HG03439 (cell line): ENCODE measurements around the gene THBS1.

Experiments
- ATAC-seq: cut with Tn5 transposase; IDR thresholded peaks from one replicate; pipeline ENCODE4 v1.9.1; 2021; ENCODE audit warnings: mild to moderate bottlenecking, moderate library complexity; ENCODE audit not compliant: unreplicated experiment

Gene THBS1

DNA sequence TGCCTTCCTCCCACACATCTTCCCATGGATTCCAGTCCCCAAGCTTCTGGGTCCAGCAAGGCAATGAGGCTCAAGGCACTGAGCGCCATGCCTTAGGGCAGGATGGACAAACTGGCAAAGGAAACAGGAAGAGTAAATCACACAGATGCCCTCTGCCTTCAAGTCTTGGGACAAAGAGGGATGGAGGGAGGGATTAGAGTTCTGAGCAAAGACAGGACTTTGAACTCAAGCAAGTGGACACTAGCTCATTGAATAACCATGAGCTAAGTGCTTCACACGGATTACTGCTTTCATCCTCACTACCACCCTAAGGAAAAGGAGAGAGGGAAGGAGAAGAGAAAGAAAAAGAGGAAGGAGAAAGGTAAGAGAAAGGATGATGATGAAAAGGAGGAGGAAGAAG lies 7.6 kb upstream of the THBS1 start:
- no peak for ATAC-seq

DNA sequence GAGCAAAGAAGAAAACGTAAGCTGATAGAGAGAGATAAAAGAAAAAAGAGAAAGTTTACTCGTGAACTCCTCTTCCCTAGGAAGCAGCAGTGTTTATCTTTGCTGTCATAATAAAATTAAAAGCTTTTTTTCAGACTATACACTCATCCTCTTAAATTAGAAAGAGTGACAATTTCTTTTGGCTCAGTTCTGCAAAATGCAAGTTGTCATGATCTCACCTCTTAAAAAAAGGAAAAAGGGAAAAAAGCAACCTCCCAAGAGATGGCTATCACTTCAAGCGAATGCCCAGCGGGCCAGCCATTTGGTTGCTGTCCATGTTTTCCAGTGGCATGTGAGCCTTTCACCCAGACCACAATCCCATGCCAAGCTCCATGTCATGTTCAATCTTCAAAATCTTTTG lies 7.0 kb upstream of the THBS1 start:
- no peak for ATAC-seq

DNA sequence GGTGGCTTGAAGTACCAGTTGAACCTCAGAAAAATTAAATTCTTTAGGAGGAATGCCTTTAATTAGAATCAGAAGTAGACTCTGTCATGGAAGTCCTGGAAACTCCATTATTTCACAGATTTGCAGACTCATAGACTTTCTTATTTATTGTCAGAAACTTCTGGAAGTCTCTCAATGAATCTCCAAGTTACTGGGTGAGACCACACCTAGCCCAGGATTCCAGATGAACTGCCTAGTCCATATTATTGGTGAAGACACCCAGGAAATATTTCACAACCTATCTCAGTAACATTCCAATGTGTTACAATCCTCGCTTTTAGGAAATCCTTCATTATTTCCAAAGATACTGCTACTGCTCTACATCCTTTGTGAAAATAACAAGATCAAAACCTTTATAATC lies 6.5 kb upstream of the THBS1 start:
- ATAC-seq: no peak

DNA sequence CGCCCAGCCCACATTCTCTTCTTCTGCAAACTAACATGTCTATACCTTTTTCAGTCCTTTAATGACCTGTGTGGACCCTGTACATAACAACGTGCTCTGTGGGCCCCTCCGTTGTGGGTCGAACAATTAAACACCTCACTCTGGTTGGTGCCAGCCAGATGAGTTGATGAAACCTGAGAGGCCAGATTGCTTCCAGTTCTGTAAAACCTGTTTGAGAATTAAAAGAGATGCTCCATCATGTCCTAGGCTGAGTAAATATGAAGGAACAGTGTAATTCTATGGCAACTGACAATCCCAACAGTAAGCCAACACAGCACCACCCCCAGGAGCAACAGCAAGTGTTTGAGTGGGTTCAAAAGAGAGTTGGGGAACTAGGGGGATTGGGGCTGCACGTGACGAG lies 5.7 kb upstream of the THBS1 start:
- ATAC-seq: no peak

DNA sequence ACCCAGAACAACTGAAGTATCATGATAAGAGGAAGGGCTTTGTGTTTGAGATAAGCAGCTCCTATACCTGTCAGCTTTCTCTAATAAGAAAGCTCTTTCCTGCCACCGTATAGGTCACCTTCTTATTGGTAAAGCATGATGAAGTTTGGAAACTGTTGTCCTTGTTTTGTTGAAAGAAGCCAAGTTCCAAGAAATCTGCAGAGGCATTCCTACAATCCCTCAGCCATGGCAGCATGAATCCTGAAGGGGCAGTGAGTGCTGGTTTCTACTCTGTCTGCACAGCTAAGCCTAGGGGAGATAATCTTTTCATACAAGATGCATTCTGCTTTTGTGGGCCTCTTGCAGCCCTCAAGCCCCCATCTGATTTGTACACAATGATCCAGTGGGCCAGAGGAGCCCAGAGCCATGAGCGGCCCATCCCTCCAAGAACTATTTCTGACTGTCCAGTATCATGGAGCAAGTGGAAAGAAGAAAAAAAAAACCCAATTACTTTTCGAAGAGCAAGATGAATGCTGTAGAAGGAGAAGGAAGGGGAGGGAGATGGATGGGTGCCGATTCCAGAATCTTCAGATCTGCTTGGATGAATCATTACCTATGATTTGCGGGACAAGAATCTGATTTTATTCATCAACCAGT lies 1.9 kb upstream of the THBS1 start:
- ATAC-seq: no peak

DNA sequence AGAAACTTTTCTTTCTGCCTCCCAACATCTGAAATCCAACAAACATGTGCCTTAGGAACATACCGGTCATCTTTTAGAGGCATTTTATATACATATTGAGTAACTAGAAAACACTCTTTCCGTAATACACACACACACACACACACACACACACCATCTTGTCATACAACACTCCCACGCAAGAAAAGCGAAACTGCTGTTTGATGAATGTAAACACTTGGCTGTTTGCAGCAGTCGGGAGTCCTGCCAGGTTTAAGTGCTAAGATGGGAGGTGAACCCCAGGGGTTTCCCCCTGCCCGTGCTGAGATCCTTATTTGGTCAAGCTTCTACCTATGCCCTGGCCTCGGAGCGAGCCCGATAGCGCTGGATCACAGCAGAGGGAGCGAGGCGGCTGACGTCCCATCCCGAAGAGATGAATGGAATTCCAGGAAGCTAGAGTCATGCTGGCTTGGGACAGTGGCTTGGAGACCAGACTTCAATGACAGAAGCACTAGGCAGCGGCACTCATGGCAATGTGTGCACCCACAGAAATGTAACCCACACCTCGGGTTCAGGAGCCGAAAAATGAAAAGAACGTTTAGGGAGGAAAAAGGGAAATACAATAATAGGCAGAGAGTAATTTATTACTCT lies 1.3 kb upstream of the THBS1 start:
- ATAC-seq: peak; percentile 55

DNA sequence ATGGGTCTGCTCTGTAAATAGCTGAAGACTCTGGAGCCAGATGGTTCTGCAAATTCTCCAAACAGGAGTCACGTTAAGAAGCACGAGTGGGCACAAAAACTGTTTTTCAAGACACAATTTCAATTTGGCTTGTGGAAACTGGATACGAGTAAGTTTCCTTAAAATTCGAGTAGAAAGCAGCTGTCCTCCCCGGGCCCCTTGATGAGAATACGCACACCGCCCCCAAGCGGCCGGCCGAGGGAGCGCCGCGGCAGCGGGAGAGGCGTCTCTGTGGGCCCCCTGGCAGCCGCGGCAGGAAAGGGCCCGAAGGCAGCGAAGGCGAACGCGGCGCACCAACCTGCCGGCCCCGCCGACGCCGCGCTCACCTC lies 778 bp upstream of the THBS1 start:
- ATAC-seq: peak; percentile 85

DNA sequence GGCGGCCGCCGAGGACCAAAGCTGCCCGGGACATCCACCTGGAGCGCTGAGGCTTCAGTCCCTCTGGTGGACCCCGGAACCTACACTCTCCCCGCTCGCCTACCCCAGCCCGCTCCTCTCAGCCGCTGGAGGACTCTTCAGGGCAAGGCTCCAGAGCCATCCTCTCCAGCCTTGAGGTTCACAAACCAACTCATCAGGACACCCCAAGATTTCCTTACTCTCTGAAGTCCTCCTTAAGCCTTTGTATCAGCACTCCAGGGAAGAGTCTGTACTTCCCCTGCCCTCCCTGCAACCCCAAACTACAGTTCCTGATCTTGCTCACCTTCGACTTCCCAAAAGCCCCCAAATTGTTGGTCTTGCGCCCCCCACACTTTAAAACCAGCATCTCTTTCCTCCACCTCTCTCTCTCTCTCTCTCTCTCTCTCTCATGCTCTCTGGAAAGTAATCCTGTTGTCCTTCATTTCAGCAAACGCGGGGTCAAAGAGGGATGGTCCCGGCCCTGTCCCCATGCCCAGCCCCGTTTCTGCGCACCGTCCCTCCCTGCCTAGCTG lies 438 bp downstream of the THBS1 start:
- ATAC-seq: no peak

DNA sequence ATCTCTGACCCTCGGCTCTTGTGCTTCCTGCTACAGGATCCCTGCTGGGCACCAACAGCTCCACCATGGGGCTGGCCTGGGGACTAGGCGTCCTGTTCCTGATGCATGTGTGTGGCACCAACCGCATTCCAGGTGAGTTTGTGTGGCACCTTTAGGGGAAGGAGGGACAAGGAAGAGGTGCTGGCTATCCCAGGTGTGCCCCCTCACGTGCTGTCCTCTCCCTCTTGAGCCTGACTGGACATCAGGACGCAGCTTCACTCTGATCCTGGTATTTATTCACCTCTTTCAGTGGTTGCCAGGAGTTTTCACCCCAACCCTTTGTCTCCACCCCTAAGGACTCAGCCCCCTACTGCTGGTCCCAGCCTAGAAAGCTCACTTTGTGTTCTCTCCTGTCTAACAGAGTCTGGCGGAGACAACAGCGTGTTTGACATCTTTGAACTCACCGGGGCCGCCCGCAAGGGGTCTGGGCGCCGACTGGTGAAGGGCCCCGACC lies 960 bp downstream of the THBS1 start:
- no peak for ATAC-seq

DNA sequence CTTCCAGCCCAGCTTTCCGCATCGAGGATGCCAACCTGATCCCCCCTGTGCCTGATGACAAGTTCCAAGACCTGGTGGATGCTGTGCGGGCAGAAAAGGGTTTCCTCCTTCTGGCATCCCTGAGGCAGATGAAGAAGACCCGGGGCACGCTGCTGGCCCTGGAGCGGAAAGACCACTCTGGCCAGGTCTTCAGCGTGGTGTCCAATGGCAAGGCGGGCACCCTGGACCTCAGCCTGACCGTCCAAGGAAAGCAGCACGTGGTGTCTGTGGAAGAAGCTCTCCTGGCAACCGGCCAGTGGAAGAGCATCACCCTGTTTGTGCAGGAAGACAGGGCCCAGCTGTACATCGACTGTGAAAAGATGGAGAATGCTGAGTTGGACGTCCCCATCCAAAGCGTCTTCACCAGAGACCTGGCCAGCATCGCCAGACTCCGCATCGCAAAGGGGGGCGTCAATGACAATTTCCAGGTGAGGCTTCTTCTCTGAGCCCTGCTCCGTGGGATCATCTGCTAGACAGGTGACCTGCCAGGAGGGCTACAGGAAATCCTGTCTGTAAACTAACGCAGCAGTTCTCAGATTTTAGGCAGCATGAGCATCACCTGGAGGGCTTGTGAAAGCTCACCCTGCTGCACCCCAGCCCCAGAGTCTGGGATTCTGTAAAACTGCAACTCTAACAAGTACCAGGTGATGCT lies 1.6 kb downstream of the THBS1 start:
- no peak for ATAC-seq

DNA sequence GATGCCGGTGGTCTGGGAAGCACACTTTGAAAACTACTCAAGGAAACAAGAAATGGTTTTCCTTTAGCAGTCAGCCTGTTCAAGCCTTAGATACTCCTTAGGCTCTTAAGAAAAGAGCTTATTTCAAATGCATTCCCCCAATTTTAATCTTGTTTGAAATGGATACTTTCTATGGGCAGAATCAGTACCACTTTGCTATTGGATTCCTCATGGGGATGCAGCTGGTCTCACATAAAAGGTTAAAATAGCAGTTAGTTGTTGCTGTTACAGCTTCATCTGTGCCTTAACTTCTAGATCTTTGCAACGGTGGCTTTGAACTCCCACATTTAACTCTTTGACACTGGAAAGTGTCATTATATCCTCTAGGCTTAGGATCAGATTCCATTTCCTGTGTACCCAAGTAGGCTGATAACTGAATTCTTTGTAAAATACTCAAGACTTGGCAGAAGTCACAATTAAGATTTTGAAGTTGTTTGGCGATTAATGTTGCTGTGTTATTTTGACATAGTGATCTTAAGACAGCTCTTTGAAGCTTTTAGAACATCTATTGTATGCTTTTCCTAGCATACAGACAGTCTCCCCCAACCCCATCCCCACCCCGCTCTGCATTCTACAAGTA lies 2.2 kb downstream of the THBS1 start:
- no peak for ATAC-seq

DNA sequence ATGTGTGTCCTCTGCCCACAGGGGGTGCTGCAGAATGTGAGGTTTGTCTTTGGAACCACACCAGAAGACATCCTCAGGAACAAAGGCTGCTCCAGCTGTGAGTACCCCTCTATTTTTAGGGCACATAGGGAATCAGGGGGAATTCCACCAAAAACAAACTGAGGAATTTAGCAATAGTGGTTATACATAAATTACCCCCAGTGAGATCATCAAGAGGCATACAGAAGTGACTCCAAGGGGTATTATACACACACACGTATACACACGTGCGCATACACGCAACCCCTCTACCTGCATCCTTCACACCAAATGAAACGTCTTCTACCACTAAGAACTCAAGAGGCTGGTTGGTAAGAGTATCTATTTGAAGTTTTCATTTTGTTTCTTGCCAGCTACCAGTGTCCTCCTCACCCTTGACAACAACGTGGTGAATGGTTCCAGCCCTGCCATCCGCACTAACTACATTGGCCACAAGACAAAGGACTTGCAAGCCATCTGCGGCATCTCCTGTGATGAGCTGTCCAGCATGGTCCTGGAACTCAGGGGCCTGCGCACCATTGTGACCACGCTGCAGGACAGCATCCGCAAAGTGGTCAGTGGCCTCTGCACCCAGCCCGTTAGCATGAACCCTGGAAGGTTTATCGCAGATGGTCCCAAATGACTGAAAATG lies 2.9 kb downstream of the THBS1 start:
- no peak for ATAC-seq

DNA sequence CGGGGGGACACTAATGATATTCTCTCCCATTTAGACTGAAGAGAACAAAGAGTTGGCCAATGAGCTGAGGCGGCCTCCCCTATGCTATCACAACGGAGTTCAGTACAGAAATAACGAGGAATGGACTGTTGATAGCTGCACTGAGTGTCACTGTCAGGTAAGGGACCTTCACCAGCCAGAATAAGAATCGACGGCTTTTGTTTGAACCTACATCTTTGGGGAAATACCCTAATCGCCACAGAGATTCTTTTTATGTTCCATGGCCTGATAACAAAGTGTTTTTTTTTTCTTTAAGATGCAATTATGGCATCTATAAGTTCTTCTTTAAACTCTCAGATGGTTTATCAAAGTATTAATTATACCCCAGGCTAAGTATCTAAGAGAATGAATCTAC lies 3.4 kb downstream of the THBS1 start:
- ATAC-seq: no peak

DNA sequence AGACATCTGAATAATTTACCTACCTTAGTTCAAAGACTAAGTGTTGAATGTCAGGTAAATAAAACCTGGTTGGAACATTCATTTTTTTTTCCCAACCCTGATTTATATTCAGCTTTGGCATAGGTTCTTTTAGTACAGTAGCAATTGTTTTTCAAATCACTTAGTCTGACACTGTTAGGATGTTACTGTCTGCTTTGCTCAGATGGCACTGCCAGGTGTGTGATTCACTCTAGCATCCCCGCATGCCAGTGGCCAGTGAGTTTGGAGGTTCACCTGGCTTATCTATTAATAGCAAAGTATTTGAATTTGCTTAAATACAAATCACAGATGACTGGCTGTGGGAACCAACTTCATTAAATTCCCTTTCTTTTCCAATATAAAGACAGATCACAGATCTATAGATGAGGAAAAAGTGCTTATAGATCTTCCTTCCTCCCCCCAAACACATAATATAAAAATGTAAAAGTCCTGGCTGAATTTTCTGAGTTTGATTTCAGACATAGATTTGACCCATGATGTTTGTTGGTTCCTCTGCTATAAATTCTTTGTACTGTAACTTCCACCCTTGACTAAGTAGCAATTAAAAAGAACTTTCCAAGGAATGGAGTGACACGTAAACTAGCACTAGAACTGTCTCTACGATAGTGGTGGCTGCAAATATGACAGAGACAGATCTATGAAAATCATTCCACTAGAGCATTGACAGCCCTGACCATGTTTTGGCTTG lies 3.9 kb downstream of the THBS1 start:
- ATAC-seq: no peak

DNA sequence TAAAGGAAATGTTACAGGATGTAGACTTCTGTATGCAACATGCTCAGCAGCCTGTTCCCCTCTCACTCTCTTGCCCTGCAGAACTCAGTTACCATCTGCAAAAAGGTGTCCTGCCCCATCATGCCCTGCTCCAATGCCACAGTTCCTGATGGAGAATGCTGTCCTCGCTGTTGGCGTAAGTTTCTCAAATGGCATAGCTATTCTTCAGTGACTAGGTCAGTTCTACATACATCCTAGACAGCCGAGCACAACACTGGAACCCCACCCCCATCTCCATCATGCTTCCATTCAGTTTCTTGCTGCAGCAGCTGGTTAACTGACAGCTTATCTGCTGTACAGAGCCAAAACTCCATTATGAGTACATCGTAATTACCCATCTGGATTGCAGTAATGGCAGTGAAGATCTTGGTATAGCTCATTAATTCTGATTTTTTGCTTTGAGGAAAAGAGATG lies 4.5 kb downstream of the THBS1 start:
- no peak for ATAC-seq

DNA sequence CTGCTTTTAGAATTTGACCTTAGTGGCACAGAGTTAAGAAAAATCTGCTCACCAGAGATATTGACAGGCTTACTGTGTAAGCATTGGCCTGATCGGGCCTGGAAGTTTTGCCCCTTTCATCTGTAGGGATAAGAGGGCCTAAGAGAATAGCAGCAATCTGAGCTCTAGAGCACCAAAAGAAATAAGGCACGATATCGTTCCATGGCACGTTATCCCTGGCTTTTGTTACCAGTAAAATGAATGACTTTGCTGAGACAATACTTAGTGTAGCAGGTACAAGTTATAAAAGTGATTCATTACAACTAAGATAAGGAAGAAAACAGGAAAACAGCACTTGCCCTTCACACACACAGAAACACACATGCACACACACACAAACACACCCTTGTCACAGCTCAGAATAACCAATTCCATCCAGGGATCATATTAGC lies 5.0 kb downstream of the THBS1 start:
- ATAC-seq: no peak

DNA sequence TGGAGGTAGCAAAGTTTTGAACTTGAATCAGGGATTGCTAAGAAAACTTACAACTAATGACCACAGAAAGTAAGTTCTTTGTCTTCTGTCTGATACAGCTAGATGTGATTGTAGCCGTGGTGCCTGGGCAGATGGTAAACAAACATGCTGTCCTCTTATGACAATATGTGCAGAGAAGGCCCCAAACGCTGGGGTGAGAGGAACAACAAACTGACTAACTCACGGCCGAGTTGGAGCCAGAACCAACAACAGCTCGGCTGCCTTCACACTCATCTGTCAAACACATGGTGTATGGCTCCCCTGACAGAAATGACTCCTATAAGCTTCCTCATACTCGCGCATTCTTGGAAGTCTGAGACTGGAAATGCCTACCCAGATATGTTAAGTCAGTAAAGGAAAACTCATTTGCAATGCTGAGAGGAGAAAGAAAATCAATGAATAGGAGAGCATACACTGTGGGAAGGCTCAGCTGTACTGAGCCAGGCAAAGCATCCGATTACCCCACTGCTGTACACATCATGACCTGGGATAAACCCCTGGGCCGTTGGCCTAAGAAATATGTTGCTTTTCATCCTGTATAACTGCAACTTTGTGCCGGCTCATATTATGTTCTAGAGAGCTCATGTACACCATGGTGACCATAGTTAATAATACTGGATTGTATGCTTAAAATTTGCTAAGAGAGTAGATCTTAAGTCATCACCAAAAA lies 5.7 kb downstream of the THBS1 start:
- ATAC-seq: no peak

DNA sequence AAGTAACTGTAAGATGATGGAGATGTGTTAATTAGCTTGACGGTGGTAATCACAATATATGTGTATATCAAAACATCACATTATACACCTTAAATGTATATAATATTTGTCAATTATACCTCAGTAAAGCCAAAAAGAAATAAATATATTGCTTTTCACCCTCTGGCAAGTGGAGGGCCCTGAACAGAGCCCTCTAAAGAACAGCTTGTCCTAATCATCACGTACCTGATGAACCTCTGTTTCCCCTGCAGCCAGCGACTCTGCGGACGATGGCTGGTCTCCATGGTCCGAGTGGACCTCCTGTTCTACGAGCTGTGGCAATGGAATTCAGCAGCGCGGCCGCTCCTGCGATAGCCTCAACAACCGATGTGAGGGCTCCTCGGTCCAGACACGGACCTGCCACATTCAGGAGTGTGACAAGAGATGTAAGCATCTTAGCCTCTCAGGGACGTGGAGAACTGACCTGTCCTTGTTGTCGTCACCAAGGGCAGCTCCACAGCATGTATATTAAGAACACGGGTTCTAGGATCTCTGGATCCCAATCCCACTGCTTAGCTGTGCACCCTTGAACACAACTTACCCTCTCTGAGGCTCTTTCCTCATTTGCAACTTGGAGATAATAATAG lies 6.3 kb downstream of the THBS1 start:
- ATAC-seq: no peak
